ENCODE data around the gene CDC14C.

The CDC14C gene

GRCh38 chr7:48976850-48977249, 52.5 kb downstream of the CDC14C start:
- no peak for DNase-seq
